ENCODE data around the gene ESRP2. TPM values are rescaled to one million over a fixed set of nuclear protein-coding genes. Genes with fewer than 3 reads are reported as not detected.

ESRP2 gene
- total and polyA plus RNA-seq, 2 donors (not counting 3 experiments of a cell fraction or from before 2014, with no cell fraction given): 0.57 to 0.66 TPM

- H2AFZ ChIP-seq (ENCODE audit: low read depth, low read length): no peak overlapping the region
- H3K4me2 ChIP-seq (ENCODE audit: insufficient read depth, low read length): no peak overlapping the region
- dilution Hi-C loops (cut with MboI; ENCODE audit: extremely low pct_ligation_motif_present, low sequenced_read_pairs) (no loop called here), intact Hi-C loops (cut with micrococcal nuclease) (no loop called here)
- H3K9me1 ChIP-seq (replicated peaks; ENCODE audit: control insufficient read depth, extremely low read depth, insufficient read depth, low read length): no peaks in the 10 kb centered on the region
- H3K9me3 ChIP-seq (replicated peaks; ENCODE audit: control insufficient read depth, insufficient read depth, low read length): no peaks in the 10 kb centered on the region
- ChIA-PET POLR2A (no interaction called here), CTCF (interaction anchor here (1.1 to 1.5 kb wide), 3 partner anchors 46 to 226 kb away, joined by 3 to 5 read pairs (median 3); no protein-coding TSS in a partner anchor)
- peaks cover 3% of the 10 kb centered on the region for H4K20me1 ChIP-seq (replicated peaks; ENCODE audit: control insufficient read depth, extremely low read depth, insufficient read depth, low read length)
- H3K4me3 ChIP-seq (replicated peaks in 1 of 3; ENCODE audit: insufficient read depth in 1 of 3, low read depth in 1 of 3, low read length in 3 of 3): no peak overlapping the region
- H3K27me3 ChIP-seq (ENCODE audit: control insufficient read depth in 2 of 2, insufficient read depth in 2 of 2, low read length in 2 of 2): no peaks in the 10 kb centered on the region
- H3K4me1 ChIP-seq (ENCODE audit: control insufficient read depth, extremely low read depth, insufficient read depth, low read length): no peaks in the 10 kb centered on the region
- H3K27ac ChIP-seq (ENCODE audit: insufficient read depth, low read depth, low read length): no peak overlapping the region
- FAIRE-seq: no peak
- H3K36me3 ChIP-seq (ENCODE audit: control insufficient read depth in 2 of 2, extremely low read depth in 1 of 2, insufficient read depth in 2 of 2, low read length in 2 of 2): no peaks in the 10 kb centered on the region
- BruUV-seq (replicated peaks): no TSS peak
- no peak overlapping the region for H3K9ac ChIP-seq (replicated peaks; ENCODE audit: extremely low read depth, insufficient read depth, low read length)
- no peak for TF ChIP-seq EZH2 (IDR thresholded peaks at IDR 0.05; ENCODE audit: borderline replicate concordance, low read depth, low read length, severe bottlenecking)
- TF ChIP-seq MAX (IDR thresholded peaks at IDR 0.05; ENCODE audit: insufficient read depth, insufficient read length): no peak
- TF ChIP-seq POLR2A (IDR thresholded peaks at IDR 0.05; ENCODE audit: low read depth, low read length): no peak
- TF ChIP-seq, protein P1, sequence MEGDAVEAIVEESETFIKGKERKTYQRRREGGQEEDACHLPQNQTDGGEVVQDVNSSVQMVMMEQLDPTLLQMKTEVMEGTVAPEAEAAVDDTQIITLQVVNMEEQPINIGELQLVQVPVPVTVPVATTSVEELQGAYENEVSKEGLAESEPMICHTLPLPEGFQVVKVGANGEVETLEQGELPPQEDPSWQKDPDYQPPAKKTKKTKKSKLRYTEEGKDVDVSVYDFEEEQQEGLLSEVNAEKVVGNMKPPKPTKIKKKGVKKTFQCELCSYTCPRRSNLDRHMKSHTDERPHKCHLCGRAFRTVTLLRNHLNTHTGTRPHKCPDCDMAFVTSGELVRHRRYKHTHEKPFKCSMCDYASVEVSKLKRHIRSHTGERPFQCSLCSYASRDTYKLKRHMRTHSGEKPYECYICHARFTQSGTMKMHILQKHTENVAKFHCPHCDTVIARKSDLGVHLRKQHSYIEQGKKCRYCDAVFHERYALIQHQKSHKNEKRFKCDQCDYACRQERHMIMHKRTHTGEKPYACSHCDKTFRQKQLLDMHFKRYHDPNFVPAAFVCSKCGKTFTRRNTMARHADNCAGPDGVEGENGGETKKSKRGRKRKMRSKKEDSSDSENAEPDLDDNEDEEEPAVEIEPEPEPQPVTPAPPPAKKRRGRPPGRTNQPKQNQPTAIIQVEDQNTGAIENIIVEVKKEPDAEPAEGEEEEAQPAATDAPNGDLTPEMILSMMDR (IDR thresholded peaks at IDR 0.05; ENCODE audit: extremely low read depth in 1 of 2, insufficient read depth in 1 of 2, low read depth in 1 of 2, low read length in 2 of 2): no peak
- no peak for TF ChIP-seq FOS (IDR thresholded peaks at IDR 0.05; ENCODE audit: borderline replicate concordance, insufficient read depth, low read length)
- TF ChIP-seq MYC (IDR thresholded peaks at IDR 0.05; ENCODE audit: low read depth, low read length): no peak
- no peak for TF ChIP-seq JUN (IDR thresholded peaks at IDR 0.05; ENCODE audit: borderline replicate concordance, insufficient read depth, insufficient read length, low read depth)
- no peak for TF ChIP-seq GATA2 (IDR thresholded peaks at IDR 0.05; ENCODE audit: insufficient read depth, insufficient read length, low read depth, low read length)
- no peak for TF ChIP-seq POLR2AphosphoS5 (IDR thresholded peaks at IDR 0.05; ENCODE audit: insufficient read depth, low read depth, low read length)
- H3K79me2 ChIP-seq (ENCODE audit: control insufficient read depth, insufficient read depth, low read length): no peaks in the 10 kb centered on the region
- no peak for DNase-seq (ENCODE audit: low read depth, low spot score)
Observed at GRCh38 chr16:68219725-68220351, 16.1 kb downstream of the ESRP2 start.
